Ammon's horn (tissue), 1 donor: Measurements from ENCODE around the gene PAPSS2.

Experiments used
- DNase-seq: peaks from one replicate; pipeline ENCODE4 v3.0.0-alpha.2; 2016; ENCODE audit warnings: low spot score

The PAPSS2 gene

DNA sequence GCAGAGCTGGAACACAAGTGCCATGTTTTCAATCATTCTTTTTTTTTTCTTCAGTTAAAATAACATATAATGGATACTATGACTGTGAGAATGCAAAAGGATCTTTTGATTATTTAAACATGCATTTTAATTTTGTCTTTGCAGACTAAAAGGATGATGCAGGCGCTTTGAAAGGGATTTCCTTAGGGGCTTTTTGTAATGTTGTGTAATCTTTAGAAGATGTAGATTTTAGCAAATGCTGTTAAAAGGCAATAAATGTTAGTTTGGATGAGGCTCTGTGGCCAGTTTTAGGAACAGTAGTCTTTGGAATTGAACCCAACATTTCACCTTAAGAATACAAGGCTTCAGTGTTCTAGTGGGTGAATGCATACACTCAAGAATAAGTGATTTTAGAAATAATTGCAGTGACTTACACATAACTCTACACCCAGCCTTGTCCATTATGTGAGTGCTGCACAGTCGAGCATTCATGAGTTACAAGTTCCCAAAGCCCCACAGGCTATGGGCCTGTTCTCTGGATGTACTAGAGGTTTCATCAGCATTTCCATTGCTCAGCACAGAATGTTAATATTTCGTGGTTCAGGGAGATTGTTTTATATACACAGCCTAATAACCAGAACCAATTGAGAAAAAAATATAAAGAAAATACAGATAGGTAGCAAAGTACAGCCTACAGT lies 11.6 kb downstream of the PAPSS2 start:
- no peak for DNase-seq

DNA sequence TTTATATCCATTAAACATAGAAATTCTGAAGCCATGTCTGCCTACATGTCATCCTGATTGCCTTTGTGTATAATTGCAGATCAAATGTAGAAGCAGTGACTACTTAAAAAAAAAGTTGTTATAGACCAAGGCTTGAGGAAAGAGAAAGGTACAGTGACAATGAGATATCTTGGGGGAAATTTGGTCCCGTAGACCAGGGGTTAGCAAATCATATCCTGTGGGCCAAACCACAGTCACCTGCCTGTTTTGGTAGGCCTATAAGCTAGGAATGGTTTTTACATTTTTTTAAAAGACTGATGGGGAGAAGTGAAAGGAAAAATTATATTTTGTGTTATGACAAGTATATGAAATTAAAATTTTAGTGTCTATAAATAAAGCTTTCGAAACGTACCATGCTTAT lies 12.9 kb downstream of the PAPSS2 start:
- no peak for DNase-seq

DNA sequence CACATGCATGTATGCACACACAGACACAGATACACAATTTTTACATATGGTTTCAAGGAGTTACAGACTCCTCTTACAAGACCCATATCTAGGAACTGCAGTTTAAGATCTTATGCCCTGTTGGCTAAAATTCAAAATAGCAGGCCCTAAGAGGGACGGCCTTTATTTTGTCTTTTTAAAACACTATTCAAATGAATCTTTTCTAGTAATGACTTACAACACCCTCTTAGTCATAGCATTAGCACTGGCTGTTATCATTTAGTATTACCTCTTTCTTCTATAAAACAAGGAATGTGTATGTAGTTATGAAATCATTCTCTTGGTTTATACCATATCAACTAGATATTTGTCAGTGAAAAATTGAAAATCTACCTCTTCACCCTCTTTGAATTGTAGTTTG lies 15.3 kb downstream of the PAPSS2 start:
- DNase-seq, result no peak

- DNase-seq, result no peak
These were observed 16.0 kb downstream of the PAPSS2 start for GRCh38 chr10:87675396-87676376.

DNA sequence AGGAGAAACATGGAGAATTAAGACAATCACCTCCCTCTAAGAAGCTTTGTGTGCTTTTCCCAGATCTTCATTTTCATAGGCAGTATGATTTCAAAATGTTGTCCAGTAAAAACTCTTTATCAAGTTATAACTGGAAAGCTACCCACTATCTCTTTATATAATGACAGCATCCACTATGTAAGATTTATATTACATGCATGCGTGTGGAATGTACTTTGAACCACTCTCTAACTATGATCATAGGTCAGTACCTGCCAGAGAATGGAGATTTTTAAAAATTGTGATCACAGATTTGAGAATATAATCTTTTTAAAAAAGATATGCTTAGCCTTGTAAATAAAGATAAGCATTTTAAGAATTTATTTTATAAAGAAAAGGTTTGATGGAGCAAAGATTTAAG lies 17.9 kb downstream of the PAPSS2 start:
- DNase-seq, result no peak

- DNase-seq, result no peak
These were observed 18.6 kb downstream of the PAPSS2 start for GRCh38 chr10:87678302-87678701.

- no peak for DNase-seq
These were observed 23.7 kb downstream of the PAPSS2 start for GRCh38 chr10:87683356-87683755.

DNA sequence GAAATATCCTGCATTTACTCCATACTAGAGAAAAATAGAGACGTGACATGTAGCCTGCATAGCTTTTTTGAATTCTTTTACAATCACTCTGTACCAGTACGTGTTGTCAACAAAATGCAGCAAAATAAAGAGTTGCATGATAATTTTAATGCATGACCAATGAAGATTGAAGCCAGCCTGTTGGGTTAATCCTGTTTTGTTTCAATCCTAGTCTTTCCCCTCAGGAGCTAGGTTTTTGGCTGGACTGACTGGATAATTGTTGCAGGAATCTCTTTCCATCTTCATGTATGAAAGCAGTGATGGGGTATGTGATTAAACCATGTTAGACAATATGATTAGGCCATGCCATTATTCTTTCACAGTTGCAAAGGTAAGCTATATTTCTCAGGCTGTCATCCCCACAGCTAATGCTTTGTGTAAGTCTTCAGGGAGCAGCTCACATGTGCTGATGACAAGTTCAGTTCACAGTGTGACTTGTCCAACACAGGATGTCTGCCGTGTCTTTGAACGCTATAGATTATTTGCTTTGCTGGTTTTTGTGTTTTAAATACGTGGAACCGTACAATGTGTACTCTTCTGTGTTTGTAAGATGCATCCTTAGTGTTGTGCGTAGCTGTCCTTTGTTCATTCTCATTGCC lies 24.4 kb downstream of the PAPSS2 start:
- no peak for DNase-seq

GRCh38 chr10:87685832-87686574 lies 26.3 kb downstream of the PAPSS2 start:
- no peak for DNase-seq

DNA sequence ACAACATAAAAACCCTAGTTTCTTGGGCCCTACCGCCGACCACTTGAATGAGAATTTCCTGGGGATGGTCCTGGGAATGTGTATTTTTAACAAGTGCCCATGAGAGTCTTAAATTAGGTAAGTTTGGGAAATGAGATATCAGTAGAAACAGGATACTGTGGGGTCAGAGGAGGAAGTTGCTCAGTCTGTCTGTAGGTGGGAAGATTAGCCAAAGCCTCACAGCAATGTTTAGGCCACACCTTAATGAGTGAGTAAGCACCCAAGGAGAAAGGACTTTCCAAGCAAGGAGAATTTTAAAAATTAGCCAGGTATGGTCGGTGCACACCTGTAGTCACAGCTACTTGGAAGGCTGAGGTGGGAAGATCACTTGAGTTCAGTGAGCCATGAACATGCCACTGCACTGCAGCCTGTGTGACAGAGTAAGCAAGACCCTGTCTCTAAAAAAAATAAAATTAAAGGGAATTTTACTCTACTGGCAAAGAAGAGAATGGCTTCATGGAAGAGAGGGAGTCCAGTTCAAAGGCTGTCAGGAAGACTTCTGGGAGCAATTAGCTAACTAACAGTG lies 31.9 kb downstream of the PAPSS2 start:
- DNase-seq, result no peak

DNA sequence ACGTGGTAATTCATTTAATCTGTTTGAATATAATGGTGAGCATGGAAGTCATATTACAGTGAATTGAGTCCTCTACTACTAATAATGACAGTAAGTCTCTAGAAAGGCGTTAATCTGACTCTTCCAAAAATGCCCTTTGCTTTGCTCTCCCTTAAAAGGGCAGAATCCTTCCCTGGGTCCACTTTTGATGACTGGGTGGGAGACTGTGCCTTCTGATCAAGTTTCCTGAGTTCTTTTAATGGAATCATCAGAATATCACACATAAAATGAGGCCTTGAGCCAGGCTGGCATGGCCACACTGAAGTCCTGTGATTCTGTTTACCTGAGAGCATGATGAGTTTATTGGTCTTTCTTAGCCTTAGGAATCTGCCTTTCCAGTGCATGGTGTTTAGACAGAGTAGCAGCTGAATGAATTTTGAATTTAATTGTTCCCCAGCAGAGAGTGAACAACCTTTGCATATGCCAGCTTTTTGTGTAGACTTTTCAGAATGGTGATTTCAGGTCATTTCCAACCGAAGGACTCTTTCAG lies 33.3 kb downstream of the PAPSS2 start:
- DNase-seq, result no peak

- DNase-seq, result no peak
These were observed 34.5 kb downstream of the PAPSS2 start for GRCh38 chr10:87694011-87694794.

DNA sequence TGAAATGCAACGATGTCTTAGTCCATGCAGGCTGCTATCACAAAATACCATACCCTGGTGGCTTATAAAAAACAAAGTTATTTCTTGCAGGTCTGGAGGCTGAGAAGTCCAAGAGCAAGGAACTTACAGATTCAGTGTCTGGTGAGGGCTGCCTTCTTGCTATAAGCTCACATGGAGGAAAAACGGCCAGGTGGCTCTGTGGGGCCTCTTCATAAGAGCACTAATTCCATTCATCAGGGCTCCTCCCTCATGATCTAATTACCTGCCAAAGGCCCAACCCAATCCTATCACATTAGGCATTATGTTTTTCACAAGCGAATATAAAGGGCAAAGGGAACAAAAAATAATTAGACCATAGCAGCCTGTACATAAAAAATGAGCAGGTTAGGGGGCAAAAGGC lies 35.4 kb downstream of the PAPSS2 start:
- DNase-seq, result no peak

GRCh38 chr10:87696922-87697745 lies 37.5 kb downstream of the PAPSS2 start:
- no peak for DNase-seq

DNA sequence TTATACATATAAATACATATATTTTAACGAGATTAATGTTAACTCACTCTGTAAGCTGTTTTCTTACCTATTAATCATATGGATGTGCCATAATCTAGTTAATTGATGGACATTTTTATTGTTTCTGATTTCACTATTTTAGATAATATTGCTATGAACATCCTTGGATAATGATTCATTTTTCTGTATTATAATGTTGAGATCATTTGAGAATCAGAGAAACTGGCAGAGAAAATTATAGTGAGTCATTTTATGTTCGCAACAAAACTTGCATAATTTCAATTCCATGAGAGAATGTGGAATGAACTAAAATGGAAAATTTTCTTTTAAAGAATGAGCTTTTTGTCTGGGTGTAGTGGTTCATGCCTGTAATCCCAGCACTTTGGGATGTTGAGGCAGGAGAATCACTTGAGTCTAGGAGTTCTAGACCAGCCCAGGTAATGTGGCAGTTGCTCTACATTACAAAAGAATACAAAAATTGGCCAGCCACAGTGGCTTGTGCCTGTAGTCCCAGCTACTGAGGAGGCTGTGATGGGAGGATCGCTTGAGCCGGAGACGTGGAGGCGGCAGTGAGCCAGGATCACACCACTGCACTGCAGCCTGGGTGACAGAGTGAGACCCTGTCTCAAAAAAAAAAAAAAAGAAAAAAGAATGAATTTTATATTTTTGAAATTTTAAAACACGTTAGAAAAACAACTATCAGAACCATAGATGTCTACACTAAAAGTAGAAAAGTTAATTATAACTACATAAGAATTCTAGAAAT lies 40.5 kb downstream of the PAPSS2 start:
- DNase-seq, result no peak

- no peak for DNase-seq
These were observed 42.7 kb downstream of the PAPSS2 start for GRCh38 chr10:87702260-87702972.

- DNase-seq, result no peak
These were observed 43.3 kb downstream of the PAPSS2 start for GRCh38 chr10:87702973-87703294.

- no peak for DNase-seq
These were observed 44.1 kb downstream of the PAPSS2 start for GRCh38 chr10:87703771-87704170.

DNA sequence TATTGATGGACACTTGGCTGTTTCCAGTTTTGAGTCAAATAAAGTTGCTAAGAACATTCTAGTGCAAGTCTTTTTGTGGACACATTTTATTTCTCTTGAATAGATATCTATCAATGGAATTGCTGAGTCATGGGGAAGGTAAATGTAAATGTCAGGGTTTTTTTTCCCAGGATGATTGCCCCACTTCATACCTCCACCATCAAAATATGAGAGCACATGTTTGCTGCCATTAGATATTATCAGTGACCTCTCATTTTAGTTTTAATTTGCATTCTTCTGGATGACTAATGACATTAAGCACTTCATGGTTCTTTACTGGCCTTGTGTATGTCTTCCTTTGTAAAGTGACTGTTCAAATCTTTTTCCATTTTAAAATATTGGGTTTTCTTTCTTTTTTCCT lies 45.7 kb downstream of the PAPSS2 start:
- no peak for DNase-seq
